Activated CD8-positive, alpha-beta memory T cell treated with anti-CD3 and anti-CD28 coated beads, Interleukin-2, amount 50 U/mL, for 48 hours (primary cell): ENCODE data around the gene EPHA10.
"Not testable (repeated sequence)": the region's sequence is repeated elsewhere in the genome, so short reads cannot be mapped to it uniquely, and the experiment has no call there.

Experiments used
- DNase-seq: peaks from one replicate; pipeline ENCODE4 v3.0.0-alpha.2; 2020

The EPHA10 gene

GRCh38 chr1:37764888-37765441 is at the start of gene EPHA10:
TSS of gene EPHA10 (minus strand) at chr1:37765120. CDS start at chr1:37765066, 54 bp downstream.
- DNase-seq = peak; percentile 51

GRCh38 chr1:37814252-37814651 is 49.3 kb upstream of the EPHA10 start:
- no peak for DNase-seq

- DNase-seq = peak; percentile 30
Observed at GRCh38 chr1:37813529-37814145, 48.7 kb upstream of the EPHA10 start.

GRCh38 chr1:37811027-37811655 is 46.2 kb upstream of the EPHA10 start:
- peak; percentile 78 for DNase-seq

- no peak for DNase-seq
Observed at GRCh38 chr1:37809942-37810341, 45.0 kb upstream of the EPHA10 start.

GRCh38 chr1:37808369-37809319 is 43.7 kb upstream of the EPHA10 start:
- no peak for DNase-seq

- peak; percentile 96 for DNase-seq
Observed at GRCh38 chr1:37807555-37808368, 42.8 kb upstream of the EPHA10 start, which contains the start of the genes C1orf122 and YRDC. TSS of gene C1orf122 (plus strand) at chr1:37807790. CDS start at chr1:37808405, 615 bp downstream. TSS of gene YRDC (minus strand) at chr1:37808208. CDS start at chr1:37808180, 28 bp downstream.

- DNase-seq = no peak
Observed at GRCh38 chr1:37807220-37807554, 42.3 kb upstream of the EPHA10 start.

GRCh38 chr1:37802439-37802838 is 37.5 kb upstream of the EPHA10 start:
- no peak for DNase-seq

- DNase-seq = no peak
Observed at GRCh38 chr1:37797750-37798345, 32.9 kb upstream of the EPHA10 start.

GRCh38 chr1:37795340-37796125 is 30.6 kb upstream of the EPHA10 start:
- DNase-seq = peak; percentile 82

GRCh38 chr1:37794372-37795339 is 29.7 kb upstream of the EPHA10 start:
- no peak for DNase-seq

- peak; percentile 67 for DNase-seq
Observed at GRCh38 chr1:37793773-37794371, 29.0 kb upstream of the EPHA10 start, which contains the start of gene MANEAL. TSS of gene MANEAL (plus strand) at chr1:37793847. CDS start at chr1:37794183, 336 bp downstream.

- DNase-seq = peak; percentile 47
Observed at GRCh38 chr1:37792943-37793686, 28.2 kb upstream of the EPHA10 start.

- DNase-seq = no peak
Observed at GRCh38 chr1:37782491-37782890, 17.6 kb upstream of the EPHA10 start.

GRCh38 chr1:37778654-37779053 is 13.7 kb upstream of the EPHA10 start:
- no peak for DNase-seq

GRCh38 chr1:37776946-37777516 is 12.1 kb upstream of the EPHA10 start:
- no peak for DNase-seq

GRCh38 chr1:37771440-37771839 is 6.5 kb upstream of the EPHA10 start:
- DNase-seq = not testable (repeated sequence)
